Retina (tissue), 1 donor: ENCODE data around the gene ITFG1.
A peak's percentile ranks its signal among the peaks of the same experiment; 100 is the strongest.

ENCODE experiments used
- DNase-seq: peaks from one replicate; pipeline ENCODE4 v3.0.0-alpha.2; 2016

ITFG1 gene

DNA sequence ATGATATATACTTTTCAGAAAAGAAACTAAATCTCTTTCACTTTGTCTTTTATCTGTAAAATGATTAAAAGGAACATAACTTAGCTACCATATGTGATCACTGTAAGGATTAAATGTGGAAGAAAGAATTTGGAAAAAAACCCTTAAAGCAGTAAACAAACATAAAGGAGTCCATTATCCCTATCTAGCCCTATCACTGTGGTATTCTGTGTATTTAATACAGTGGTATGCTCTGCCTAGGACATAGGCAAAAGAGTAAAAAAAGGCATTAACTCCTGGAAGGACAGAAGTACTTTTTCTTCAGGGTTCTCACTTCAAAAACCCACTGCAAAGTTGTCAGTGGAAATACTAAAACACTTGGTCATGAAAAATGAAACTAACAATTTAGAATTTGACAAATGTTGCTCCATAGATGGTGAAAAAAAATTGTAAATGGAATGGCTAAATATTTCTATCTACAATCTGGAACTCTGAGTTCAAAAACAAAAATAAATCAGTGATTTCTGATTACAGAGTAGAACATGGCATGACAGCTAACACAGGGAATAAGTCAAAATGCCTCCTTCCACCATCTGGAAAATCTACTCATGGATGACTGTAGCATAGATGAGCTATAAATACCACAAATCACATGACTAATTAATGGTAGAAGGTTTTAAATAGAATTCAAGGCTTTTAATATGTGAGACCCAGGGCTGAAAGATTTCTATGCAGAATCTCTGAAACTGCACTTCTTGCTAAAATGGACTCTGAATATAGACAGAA is 140.1 kb downstream of the ITFG1 start:
- no peak for DNase-seq

DNA sequence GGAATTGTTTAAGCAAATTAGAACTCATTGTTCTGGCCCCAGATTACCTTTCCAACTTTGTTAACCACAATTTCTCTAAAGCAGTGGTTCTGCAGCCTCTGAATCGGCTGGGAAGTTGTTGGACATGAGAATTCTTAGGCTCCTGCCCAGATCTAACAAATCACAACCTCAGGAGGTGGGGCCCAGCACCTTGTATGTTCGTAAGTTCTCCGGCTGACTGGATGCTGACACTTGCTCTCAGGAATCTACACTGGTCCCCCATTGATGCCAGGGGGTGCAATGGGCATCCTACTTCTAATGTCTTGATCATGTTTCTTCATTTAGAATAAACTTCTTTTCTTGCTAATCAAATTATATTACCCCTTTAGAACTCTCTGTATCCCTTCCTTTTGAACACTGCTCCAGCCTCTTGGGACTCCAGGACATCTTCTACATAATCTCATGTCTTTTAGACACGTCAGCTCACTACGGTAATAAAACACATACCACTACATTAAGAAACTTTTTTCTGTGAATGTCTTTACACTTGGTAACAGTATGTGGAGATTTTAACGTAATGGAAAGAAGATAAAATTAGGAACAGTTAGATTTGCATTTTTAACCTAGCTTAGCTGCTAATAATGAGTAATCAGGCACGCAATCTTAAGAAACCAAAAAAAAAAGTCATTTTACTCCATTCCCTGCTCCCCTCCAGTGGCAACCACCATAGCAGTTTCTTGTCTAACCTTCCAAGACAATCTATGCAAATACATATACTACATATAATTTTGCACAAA is 143.2 kb downstream of the ITFG1 start:
- DNase-seq: no peak

GRCh38 chr16:47316442-47317015 is 144.3 kb downstream of the ITFG1 start:
- no peak for DNase-seq

DNA sequence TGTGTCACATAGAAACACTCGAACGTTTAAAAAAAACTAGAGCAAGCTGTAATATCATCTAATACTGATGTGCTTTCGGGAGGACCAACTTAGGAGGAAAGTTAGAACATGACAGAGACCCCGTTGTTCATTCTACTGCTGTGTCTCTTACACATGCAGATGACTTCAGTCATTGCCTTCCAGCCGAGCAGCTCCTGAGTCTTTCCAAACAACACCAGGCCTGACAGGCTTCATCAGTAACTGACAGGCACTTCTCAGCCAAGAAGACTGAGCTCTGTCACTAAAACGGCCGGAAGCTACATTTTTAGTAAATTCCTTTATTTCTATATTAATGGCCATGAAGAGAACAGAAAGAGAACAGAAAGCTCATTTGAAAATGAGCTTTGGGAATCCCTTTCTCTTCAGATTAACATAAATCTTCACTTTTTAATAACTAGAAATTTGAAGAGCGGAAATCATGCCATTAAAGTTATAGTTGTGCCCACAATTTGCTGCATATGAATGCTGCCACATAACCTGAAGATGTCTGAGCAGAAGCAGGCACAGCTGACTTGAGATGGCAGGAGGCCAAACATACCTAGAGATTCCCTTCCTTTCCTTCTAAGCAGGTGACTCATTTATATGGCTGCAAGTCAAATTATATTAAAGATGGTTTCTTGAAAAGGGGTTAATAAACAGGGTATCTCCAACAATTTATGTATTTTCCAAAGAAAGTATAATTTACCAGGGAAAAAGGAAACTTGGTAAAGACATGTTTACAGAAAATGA is 148.9 kb downstream of the ITFG1 start:
- no peak for DNase-seq

- DNase-seq: no peak
Observed at GRCh38 chr16:47310792-47311211, 150.1 kb downstream of the ITFG1 start.

DNA sequence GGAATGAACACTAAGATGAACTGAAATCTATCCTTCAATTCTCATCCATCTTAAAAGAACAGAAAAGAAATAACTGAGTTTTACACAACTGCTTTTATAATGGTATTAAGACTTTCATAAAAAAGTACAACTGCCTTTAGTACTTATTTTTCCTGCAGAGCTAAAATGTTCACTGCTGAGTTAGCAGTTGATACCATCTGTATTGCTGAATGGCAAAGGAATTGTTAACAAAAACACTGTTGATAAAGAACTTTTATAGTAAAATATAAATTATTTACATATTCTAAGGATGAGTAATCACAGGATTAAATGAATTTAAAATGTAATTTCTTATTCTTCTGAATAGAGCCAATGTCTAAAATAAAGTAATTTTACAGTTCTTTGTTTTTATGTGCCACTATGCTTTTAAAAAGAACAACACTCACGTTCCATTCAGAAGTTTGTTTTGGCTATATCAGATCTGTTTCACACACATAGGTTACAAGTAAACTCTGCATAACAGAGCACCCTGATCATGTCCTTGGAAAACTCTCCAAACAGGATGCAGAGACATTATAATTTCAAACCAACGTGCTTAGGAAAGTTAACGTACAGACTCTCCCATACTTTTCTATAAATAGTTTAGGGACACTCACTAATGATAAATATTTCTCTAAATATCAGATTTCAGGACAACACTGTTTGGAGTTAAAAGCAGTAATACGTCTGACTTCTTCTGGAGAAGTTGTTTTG is 151.1 kb downstream of the ITFG1 start:
- no peak for DNase-seq

GRCh38 chr16:47308601-47309000 is 152.3 kb downstream of the ITFG1 start:
- DNase-seq: no peak

DNA sequence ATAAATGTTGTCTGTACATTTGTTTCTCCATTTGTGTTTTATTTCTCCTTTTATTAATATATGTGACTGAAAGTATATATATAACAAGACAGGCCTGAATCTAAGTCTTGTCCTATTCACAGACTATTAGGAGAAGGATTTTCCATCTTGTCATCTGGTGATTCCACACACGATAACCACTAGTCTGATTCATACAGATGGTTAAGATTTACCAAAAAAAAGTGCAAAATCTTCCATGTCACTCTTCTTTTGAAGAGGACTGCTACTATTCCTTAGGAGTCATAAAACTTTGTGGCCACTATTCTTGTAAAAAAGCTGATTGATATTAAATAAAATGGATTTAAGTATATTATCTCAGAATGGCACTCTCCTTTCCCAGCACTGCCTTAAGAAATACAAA is 156.3 kb downstream of the ITFG1 start:
- no peak for DNase-seq

GRCh38 chr16:47299587-47299986 is 161.3 kb downstream of the ITFG1 start:
- DNase-seq: no peak

DNA sequence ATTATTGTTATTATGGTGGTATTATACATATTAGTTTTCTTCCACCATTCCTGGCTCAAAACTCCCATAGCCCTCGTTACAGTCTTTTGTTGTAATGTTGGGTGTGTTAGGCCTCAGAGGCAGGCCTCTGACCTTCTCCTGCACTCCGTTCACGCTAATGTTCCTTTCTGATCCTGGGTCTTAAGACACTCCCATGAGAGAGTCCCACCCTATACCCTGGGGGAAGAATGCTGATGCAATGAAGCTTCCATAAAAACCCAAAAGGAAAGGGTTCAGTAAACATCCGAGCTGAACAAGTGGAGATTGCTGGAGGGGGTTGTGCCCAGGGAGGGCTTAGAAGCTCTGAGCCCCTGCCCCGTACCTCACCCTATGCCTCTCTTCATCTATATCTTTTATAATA is 175.9 kb downstream of the ITFG1 start:
- no peak for DNase-seq

- DNase-seq: peak; percentile 32
Observed at GRCh38 chr16:47278306-47278970, 182.4 kb downstream of the ITFG1 start.

DNA sequence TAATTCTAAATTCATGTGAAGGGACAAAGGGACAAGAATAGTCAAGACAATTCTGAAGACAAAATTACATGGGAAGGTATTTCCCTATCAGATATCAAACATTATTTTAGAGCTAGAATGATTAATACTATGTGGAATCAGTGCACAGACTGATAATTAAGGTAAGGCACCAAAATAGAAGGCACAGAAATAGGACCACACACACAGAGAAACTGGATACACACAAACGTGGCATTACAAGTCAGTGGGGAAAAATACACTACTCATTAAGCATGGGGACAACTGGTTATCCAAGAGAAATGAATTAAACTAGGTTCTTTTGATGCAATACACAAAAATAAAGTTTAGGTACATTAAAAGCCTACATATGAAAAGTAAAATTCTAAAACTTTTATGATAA is 184.3 kb downstream of the ITFG1 start:
- DNase-seq: no peak

- DNase-seq: no peak
Observed at GRCh38 chr16:47262938-47263337, 197.9 kb downstream of the ITFG1 start.

DNA sequence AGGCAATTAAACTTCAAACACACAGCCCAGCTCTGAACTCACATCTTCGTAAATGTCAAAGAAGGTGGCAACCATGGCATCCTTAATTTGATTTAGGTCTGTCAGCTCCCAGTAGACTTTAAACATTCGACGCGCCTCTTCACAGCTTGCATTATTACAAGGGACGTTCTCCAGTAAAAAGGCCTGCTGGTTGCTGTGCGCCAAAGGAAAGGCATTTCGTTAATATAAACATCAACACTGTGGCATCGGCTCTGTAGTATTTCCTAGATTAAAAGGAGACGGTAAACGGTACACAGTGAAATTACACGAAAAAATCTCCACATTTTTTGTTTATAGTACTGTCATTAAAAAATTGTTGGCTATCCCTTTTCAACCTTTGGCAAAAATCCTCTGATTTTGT is 200.4 kb downstream of the ITFG1 start:
- no peak for DNase-seq

GRCh38 chr16:47258874-47259461 is 201.9 kb downstream of the ITFG1 start:
- DNase-seq: no peak

DNA sequence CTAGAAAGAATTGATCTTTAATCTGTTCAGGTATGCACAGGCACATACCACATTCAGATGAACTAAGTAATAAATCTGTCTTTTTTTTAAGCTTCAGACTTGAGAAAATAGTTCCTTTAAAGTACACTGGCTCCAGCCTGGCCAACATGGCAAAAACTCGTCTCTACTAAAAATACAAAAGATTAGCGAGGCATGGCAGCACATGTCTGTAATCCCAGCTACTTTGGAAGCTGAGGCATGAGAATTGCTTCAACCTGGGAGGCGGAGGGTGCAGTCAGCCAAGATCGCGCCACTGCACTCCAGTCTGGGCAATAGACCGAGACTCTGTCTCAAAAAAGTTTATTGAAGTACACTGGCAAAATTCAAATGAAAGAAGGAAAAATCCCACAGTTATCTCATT is 206.1 kb downstream of the ITFG1 start:
- no peak for DNase-seq

DNA sequence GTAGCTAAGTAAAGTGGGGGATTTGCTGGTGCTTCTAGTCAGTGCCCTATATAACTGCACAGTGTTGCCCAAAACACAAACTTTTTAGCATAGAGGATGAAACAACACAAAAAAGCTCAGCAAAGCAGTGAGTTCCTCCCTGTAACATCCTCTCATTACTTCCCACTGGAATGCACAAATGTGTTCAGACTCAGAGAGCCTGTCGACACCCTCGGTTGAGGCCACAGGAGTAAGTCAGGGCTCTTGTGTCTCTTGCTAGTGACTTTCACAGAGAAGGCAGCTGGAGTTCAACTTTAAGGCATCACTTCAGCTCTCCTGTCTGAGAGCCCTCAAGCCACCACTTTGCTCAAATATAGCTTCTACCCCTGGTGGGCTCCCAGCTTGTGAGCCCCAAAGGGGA is 209.9 kb downstream of the ITFG1 start:
- no peak for DNase-seq

DNA sequence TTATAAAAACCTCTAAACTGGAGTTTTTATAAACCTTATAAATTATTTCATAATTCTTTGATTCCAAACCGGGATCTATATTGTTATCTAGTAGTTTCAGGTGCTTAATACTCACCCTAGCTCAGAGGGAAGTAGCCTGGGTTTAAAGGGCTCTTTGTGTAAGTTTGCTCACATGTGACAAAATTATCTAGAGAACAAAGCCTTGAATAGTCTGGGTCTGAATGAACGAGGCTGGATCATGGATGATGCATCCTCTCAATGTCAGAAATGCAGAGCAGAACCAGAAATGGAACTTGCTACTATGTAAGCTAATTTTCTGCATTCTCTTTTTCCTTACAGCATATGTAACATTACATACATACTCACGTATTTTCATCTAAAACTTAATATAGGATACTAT is 213.2 kb downstream of the ITFG1 start:
- DNase-seq: peak; percentile 6

DNA sequence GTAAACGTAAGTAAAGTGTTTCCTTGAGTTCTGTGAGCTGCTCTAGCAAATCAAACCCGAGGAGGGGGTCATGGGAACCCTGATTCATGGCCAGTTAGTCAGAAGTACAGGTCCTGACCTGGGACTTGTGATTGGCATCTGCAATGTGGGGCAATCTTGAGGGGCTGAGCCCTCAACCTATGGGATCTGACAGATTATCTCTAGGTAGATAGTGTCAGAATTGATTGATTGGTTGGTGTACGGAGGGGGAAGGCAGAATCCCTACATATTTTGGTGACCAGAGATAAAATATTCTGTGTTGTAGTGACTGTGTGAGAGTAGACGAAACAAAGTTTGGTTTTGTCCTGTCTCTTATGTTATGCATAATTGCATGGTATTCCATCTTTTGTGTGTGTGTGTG is 216.7 kb downstream of the ITFG1 start:
- no peak for DNase-seq

DNA sequence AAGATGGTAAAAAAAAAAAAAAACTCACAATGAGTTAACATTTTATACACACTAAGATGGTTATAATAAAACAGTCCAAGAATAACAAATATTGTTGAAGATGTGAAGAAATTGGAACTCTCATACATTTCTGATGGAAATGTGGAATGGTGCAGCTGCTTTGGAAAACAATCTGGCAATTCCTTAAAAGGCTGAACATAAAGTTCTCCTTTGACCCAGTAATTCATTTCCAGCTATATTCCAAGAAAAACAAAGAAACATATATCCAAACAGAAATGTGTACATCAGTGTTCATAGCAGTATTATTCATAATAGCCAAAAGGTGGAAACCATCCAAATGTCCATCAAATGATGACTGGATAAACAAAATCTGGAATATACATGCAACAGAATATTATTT is 219.8 kb downstream of the ITFG1 start:
- DNase-seq: no peak

- DNase-seq: no peak
Observed at GRCh38 chr16:47236716-47237115, 224.1 kb downstream of the ITFG1 start.

- no peak for DNase-seq
Observed at GRCh38 chr16:47230296-47230695, 230.6 kb downstream of the ITFG1 start.
